ENCODE measurements around the gene LRRC37B. TPM values are rescaled to one million over a fixed set of nuclear protein-coding genes. Genes with fewer than 3 reads are reported as not detected.
"Not testable (repeated sequence)": the region's sequence is repeated elsewhere in the genome, so short reads cannot be mapped to it uniquely, and the experiment has no call there.

LRRC37B gene
- total RNA-seq, 1 experiment from 2014 or later, result 12.9 TPM

- peak; percentile 48 for TF ChIP-seq CTCF (IDR thresholded peaks at IDR 0.05; ENCODE audit: unreplicated experiment)
- H3K4me1 Mint-ChIP-seq (ENCODE audit: low read depth, unreplicated experiment); BruUV-seq (replicated peaks); CTCF ChIA-PET; H3K36me3 Mint-ChIP-seq (ENCODE audit: insufficient read depth, unreplicated experiment); intact Hi-C loops (cut with micrococcal nuclease; ENCODE audit: unreplicated experiment); H3K27me3 Mint-ChIP-seq (ENCODE audit: unreplicated experiment); H3K4me3 Mint-ChIP-seq (ENCODE audit: low read depth, unreplicated experiment); H3K9me3 Mint-ChIP-seq (ENCODE audit: low read depth, unreplicated experiment): not testable (repeated sequence)
- DNase-seq, result peak; percentile 61
- peak overlapping the region; percentile 31 for H3K27ac Mint-ChIP-seq (ENCODE audit: unreplicated experiment)
Measured at GRCh38 chr17:32066863-32067642, 59.9 kb downstream of the LRRC37B start.

- H3K4me1 Mint-ChIP-seq (ENCODE audit: low read depth, unreplicated experiment); intact Hi-C loops (cut with micrococcal nuclease; ENCODE audit: unreplicated experiment); CTCF ChIA-PET; H3K27ac Mint-ChIP-seq (ENCODE audit: unreplicated experiment); BruUV-seq (replicated peaks); DNase-seq; H3K36me3 Mint-ChIP-seq (ENCODE audit: insufficient read depth, unreplicated experiment); H3K9me3 Mint-ChIP-seq (ENCODE audit: low read depth, unreplicated experiment); H3K27me3 Mint-ChIP-seq (ENCODE audit: unreplicated experiment); H3K4me3 Mint-ChIP-seq (ENCODE audit: low read depth, unreplicated experiment): not testable (repeated sequence)
Measured at GRCh38 chr17:32069067-32069466, 61.9 kb downstream of the LRRC37B start.

- H3K36me3 Mint-ChIP-seq (ENCODE audit: insufficient read depth, unreplicated experiment); H3K4me3 Mint-ChIP-seq (ENCODE audit: low read depth, unreplicated experiment); H3K4me1 Mint-ChIP-seq (ENCODE audit: low read depth, unreplicated experiment); H3K27ac Mint-ChIP-seq (ENCODE audit: unreplicated experiment); intact Hi-C loops (cut with micrococcal nuclease; ENCODE audit: unreplicated experiment); H3K27me3 Mint-ChIP-seq (ENCODE audit: unreplicated experiment); H3K9me3 Mint-ChIP-seq (ENCODE audit: low read depth, unreplicated experiment); CTCF ChIA-PET; BruUV-seq (replicated peaks); DNase-seq: not testable (repeated sequence)
Measured at GRCh38 chr17:32071961-32072360, 64.8 kb downstream of the LRRC37B start.

GRCh38 chr17:32073131-32073530, 65.9 kb downstream of the LRRC37B start:
- H3K4me1 Mint-ChIP-seq (ENCODE audit: low read depth, unreplicated experiment); H3K4me3 Mint-ChIP-seq (ENCODE audit: low read depth, unreplicated experiment); H3K27ac Mint-ChIP-seq (ENCODE audit: unreplicated experiment); H3K9me3 Mint-ChIP-seq (ENCODE audit: low read depth, unreplicated experiment); DNase-seq; H3K36me3 Mint-ChIP-seq (ENCODE audit: insufficient read depth, unreplicated experiment); intact Hi-C loops (cut with micrococcal nuclease; ENCODE audit: unreplicated experiment); BruUV-seq (replicated peaks); CTCF ChIA-PET; H3K27me3 Mint-ChIP-seq (ENCODE audit: unreplicated experiment): not testable (repeated sequence)

GRCh38 chr17:32079753-32080152, 72.6 kb downstream of the LRRC37B start:
- CTCF ChIA-PET; BruUV-seq (replicated peaks); H3K4me1 Mint-ChIP-seq (ENCODE audit: low read depth, unreplicated experiment); H3K4me3 Mint-ChIP-seq (ENCODE audit: low read depth, unreplicated experiment); H3K9me3 Mint-ChIP-seq (ENCODE audit: low read depth, unreplicated experiment); intact Hi-C loops (cut with micrococcal nuclease; ENCODE audit: unreplicated experiment); H3K27ac Mint-ChIP-seq (ENCODE audit: unreplicated experiment); H3K27me3 Mint-ChIP-seq (ENCODE audit: unreplicated experiment); H3K36me3 Mint-ChIP-seq (ENCODE audit: insufficient read depth, unreplicated experiment): not testable (repeated sequence)
- DNase-seq, result peak; percentile 27

- H3K27me3 Mint-ChIP-seq (ENCODE audit: unreplicated experiment); H3K36me3 Mint-ChIP-seq (ENCODE audit: insufficient read depth, unreplicated experiment); BruUV-seq (replicated peaks); H3K27ac Mint-ChIP-seq (ENCODE audit: unreplicated experiment); CTCF ChIA-PET; intact Hi-C loops (cut with micrococcal nuclease; ENCODE audit: unreplicated experiment); H3K4me1 Mint-ChIP-seq (ENCODE audit: low read depth, unreplicated experiment); DNase-seq; H3K9me3 Mint-ChIP-seq (ENCODE audit: low read depth, unreplicated experiment): not testable (repeated sequence)
- peak overlapping the region; percentile 59 for H3K4me3 Mint-ChIP-seq (ENCODE audit: low read depth, unreplicated experiment)
Measured at GRCh38 chr17:32083550-32083979, 76.4 kb downstream of the LRRC37B start.

GRCh38 chr17:32084003-32084941, 77.1 kb downstream of the LRRC37B start:
- CTCF ChIA-PET; intact Hi-C loops (cut with micrococcal nuclease; ENCODE audit: unreplicated experiment); H3K36me3 Mint-ChIP-seq (ENCODE audit: insufficient read depth, unreplicated experiment); DNase-seq; H3K9me3 Mint-ChIP-seq (ENCODE audit: low read depth, unreplicated experiment); H3K27ac Mint-ChIP-seq (ENCODE audit: unreplicated experiment); H3K27me3 Mint-ChIP-seq (ENCODE audit: unreplicated experiment); H3K4me1 Mint-ChIP-seq (ENCODE audit: low read depth, unreplicated experiment); H3K4me3 Mint-ChIP-seq (ENCODE audit: low read depth, unreplicated experiment); BruUV-seq (replicated peaks): not testable (repeated sequence)

- H3K4me3 Mint-ChIP-seq (ENCODE audit: low read depth, unreplicated experiment); BruUV-seq (replicated peaks); H3K9me3 Mint-ChIP-seq (ENCODE audit: low read depth, unreplicated experiment): not testable (repeated sequence)
Measured at GRCh38 chr17:32084942-32085829, 78.0 kb downstream of the LRRC37B start.

More at GRCh38 chr17:32084942-32085829, 78.0 kb downstream of the LRRC37B start:
- intact Hi-C loops (cut with micrococcal nuclease; ENCODE audit: unreplicated experiment); CTCF ChIA-PET; DNase-seq; H3K27me3 Mint-ChIP-seq (ENCODE audit: unreplicated experiment); H3K27ac Mint-ChIP-seq (ENCODE audit: unreplicated experiment); H3K36me3 Mint-ChIP-seq (ENCODE audit: insufficient read depth, unreplicated experiment); H3K4me1 Mint-ChIP-seq (ENCODE audit: low read depth, unreplicated experiment): not testable (repeated sequence)
